ENCODE measurements around the gene GAK.

GAK gene

DNA sequence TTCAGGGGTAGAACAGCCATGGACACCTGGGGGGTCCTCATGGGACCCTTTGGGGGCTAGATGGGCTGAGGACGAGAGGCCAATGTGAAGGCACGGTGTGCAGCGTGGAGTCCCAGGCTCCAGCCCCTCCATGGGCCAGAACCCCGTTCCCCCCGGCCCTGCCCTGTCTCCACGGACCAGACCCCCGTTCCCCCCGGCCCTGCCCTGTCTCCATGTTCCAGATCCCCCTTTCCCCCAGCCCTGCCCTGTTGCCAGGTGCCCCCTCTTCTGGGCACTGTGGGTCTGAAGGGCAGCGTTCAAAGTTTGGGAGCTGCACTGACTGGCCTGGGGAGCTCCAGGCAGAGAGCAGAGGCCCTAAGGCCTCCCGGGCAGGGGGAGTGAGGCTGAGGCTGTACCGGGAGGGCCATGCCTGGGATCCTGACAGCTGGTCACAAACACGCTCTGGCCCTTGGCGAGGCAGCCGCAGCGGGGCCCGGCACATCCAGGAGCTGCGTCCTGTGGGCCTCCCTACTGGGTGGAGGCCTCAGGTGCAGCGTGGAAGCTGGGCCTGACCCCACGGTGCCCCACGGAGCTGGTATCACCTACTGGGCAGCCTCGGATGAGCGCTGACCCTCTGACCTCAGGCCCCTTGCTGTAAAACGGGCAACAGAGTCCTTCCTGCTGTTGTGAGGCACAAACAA is 32.4 kb upstream of the GAK start:
- Histone ChIP-seq H3K4me3 (ENCODE audit: low read depth, low read length) (no peak overlapping the region), H3K27me3 (replicated peaks) (no peaks in the 10 kb centered on the region), H3K36me3 (replicated peaks) (peaks cover 17% of the 10 kb centered on the region), H3K27ac (no peak overlapping the region)
- in situ Hi-C loops (cut with HindIII; ENCODE audit: low pct_ligation_motif_present, low sequenced_read_pairs): no loop called here
- TF ChIP-seq CTCF (IDR thresholded peaks at IDR 0.05; ENCODE audit: low read depth, low read length, missing control alignments): no peak
- DNase-seq: no peak

DNA sequence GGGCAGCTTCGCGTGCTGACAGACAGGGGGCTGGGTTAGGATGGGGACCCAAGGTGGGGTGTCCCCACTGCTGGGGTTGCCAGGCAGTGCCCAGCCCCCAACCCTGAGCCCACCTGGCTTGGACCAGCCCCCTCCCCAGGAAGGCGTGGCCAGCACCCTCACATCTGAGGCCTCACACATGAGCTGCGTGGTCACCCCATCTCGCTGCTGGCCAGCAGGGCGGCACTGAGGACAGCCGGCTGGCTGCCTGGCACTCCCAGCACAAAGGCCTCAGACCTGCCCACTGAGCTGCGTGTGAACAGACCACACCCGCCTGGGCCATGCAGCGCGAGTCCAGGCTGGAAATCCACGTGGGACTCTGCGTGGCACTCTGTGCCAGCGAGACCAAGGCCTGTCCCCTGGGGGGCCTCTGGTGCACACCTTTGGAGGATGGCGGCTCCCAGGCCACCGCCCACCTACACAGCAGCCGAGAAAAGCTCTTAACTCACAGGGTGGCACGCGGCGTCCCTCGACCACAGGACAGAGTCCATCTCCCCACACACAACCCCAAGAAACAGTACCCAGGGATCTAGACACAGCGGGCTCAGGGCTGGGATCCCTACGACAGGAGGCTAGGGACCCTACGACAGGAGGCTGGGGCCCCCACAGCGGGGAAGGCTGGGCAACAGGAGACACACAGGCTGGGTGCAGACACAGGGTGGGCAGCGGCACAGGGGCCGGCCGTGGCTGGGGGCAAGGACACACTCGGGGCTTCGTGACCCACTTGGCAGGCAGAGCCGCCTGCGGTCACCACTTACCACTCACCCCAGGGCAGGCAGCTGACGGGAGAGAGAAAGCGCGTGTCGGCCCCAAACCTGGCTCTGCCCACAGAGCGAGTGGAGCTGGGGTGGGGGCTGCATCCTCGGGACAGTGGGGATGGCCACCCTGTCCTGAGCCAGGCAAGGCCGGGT is 31.4 kb upstream of the GAK start:
- H3K36me3 ChIP-seq (replicated peaks): peaks cover 17% of the 10 kb centered on the region
- in situ Hi-C loops (cut with HindIII; ENCODE audit: low pct_ligation_motif_present, low sequenced_read_pairs): no loop called here
- no peak for DNase-seq

DNA sequence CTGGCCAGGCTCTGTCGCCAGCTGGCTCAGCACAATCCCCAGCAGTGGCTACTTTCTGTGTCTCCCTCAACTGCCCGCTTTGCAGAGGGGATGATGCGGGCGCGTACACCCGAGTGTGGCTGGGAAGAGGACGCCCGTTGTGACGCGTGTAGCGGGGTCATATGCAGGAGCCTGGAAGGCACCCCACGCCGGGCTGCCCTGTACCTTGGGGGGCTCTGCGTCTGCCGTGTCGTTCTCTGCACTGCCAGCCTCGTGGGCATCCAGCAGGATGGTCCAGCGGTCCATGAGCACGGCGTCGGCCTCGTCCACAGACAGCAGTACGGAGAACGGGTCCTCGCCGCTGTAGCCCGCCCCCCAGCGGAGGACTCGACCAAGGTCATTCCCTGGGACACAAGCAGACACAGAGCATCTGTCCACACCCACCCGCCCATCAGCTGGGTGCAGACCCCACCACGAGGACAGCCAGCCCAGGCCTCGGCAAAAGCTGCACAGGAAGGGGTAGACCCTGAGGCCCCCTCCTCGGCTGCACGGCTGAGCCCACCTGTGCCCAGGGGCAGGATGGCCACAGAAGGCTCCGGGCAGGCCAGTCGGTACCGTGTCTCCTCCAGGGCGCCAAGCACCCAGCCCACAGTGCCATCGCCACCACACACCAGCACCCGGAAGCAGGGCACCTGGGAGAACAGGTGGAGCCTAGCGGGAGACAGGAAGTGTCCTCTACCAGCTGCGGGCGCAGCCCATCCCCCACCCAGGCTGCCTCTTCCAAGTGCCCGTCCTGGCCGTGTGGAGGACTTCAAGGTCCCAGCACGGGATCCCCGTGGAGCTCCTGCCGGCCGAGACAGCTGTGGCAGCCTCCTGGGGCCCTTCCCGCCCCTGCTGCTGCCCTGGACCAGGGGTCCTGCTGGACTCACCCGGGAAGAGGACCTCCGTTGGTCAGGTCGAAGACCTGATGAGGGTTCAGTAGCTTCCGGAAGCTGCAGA is 30.4 kb upstream of the GAK start:
- no peak for TF ChIP-seq CTCF (IDR thresholded peaks at IDR 0.05; ENCODE audit: low read depth, low read length, missing control alignments)
- Histone ChIP-seq H3K27me3 (replicated peaks) (no peaks in the 10 kb centered on the region), H3K4me3 (ENCODE audit: low read depth, low read length) (no peak overlapping the region), H3K27ac (no peak overlapping the region), H3K36me3 (replicated peaks) (peaks cover 17% of the 10 kb centered on the region)
- DNase-seq: no peak
- in situ Hi-C loops (cut with HindIII; ENCODE audit: low pct_ligation_motif_present, low sequenced_read_pairs): no loop called here

More for the DNA sequence above, 31.4 kb upstream of the GAK start:
- no peaks in the 10 kb centered on the region for H3K27me3 ChIP-seq (replicated peaks)
- no peak overlapping the region for H3K27ac ChIP-seq
- no peak for TF ChIP-seq CTCF (IDR thresholded peaks at IDR 0.05; ENCODE audit: low read depth, low read length, missing control alignments)
- H3K4me3 ChIP-seq (ENCODE audit: low read depth, low read length): no peak overlapping the region

- Histone ChIP-seq H3K27ac (no peak overlapping the region), H3K4me3 (ENCODE audit: low read depth, low read length) (no peak overlapping the region), H3K27me3 (replicated peaks) (no peaks in the 10 kb centered on the region), H3K36me3 (replicated peaks) (peaks cover 15% of the 10 kb centered on the region)
- in situ Hi-C loops (cut with HindIII; ENCODE audit: low pct_ligation_motif_present, low sequenced_read_pairs): no loop called here
- DNase-seq: no peak
- TF ChIP-seq CTCF (IDR thresholded peaks at IDR 0.05; ENCODE audit: low read depth, low read length, missing control alignments): no peak
These were observed 29.5 kb upstream of the GAK start for GRCh38 chr4:961351-962230.

All from brain microvascular endothelial cell (primary cell).